HG03108 (cell line): ENCODE measurements around the gene SLC35G6.

Experiments
- ATAC-seq: cut with Tn5 transposase; IDR thresholded peaks from one replicate; pipeline ENCODE4 v1.9.1; 2021; ENCODE audit warnings: moderate library complexity; ENCODE audit not compliant: unreplicated experiment

Gene SLC35G6

DNA sequence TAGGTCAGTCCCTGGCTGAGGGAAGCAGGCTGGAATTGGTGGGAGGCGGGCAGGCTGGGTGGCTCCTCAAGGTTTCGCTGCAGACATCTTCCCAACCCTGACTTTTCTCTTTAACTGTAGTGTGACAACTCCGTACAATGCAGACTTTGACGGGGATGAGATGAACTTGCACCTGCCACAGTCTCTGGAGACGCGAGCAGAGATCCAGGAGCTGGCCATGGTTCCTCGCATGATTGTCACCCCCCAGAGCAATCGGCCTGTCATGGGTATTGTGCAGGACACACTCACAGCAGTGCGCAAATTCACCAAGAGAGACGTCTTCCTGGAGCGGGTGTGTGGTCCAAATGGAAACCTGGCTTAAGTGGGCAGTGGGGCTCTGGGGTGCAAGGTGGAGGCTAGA lies 17.9 kb downstream of the SLC35G6 start:
- ATAC-seq: no peak

DNA sequence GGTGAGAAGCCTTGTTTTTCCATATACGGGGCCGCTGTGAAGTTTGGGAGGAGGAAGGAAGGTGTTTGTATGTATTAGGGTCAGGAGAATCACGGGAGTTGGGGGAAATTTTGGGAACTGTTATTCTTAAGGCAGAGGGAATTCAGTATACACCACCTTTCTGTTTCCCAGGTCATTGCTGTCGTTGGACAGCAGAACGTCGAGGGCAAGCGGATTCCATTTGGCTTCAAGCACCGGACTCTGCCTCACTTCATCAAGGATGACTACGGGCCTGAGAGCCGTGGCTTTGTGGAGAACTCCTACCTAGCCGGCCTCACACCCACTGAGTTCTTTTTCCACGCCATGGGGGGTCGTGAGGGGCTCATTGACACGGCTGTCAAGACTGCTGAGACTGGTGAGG lies 20.5 kb downstream of the SLC35G6 start:
- ATAC-seq: no peak

DNA sequence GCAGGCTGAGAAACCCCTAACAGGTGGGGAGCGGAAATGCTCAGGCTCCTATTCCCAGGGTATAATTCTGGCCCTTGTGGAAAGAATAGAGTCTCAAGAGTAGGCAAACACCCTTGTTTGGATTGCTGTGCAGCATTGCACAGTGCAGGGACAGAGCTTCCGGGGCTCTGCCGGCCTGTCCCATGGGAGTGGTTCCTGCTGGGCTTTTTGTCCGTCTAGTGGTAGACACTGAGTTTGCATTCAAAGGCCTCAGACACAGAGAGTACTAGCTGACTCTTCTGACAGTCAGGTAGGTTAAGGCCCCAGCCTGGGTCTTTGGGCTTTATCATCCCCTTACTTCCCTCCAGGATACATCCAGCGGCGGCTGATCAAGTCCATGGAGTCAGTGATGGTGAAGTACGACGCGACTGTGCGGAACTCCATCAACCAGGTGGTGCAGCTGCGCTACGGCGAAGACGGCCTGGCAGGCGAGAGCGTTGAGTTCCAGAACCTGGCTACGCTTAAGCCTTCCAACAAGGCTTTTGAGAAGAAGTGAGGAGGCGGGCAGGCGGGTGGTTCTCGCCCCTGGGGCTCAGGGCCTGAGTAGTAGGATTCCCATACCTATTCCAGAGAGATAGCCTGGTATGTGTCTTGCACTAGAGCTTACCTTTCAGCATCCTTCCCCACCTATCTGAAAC lies 21.1 kb downstream of the SLC35G6 start:
- ATAC-seq: no peak

DNA sequence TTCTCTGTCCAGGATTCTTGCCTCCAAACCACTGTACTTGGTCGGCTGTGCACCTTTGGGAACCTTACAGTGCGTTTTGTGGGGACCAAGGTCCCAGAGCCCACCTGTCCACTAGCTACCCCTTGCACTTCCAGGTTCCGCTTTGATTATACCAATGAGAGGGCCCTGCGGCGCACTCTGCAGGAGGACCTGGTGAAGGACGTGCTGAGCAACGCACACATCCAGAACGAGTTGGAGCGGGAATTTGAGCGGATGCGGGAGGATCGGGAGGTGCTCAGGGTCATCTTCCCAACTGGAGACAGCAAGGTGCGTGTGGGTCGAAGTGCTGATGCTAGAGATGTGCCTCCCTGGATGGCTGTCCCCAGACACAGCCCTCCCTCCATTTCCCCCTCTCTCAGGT lies 21.7 kb downstream of the SLC35G6 start:
- no peak for ATAC-seq

DNA sequence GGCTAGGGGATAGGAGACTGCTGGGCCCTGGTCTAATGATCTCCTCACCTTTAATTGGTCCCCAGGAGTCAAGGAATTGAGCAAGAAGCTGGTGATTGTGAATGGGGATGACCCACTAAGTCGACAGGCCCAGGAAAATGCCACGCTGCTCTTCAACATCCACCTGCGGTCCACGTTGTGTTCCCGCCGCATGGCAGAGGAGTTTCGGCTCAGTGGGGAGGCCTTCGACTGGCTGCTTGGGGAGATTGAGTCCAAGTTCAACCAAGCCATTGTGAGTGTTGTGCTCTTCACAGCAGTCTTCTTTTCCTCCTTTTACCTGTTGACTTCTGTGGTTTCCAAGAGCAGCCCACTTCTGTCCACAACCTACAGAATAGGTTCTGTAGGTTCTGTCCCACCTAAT lies 22.3 kb downstream of the SLC35G6 start:
- no peak for ATAC-seq

DNA sequence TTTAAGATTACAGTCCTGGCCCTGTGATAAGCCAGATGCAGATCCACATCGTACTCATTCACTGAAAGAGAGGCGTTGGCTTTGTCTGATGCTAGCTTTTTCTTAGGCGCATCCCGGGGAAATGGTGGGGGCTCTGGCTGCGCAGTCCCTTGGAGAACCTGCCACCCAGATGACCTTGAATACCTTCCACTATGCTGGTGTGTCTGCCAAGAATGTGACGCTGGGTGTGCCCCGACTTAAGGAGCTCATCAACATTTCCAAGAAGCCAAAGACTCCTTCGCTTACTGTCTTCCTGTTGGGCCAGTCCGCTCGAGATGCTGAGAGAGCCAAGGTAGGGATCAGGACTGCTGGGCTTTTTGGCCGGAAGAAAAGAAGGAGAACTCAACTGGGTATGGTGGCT lies 26.9 kb downstream of the SLC35G6 start:
- no peak for ATAC-seq

DNA sequence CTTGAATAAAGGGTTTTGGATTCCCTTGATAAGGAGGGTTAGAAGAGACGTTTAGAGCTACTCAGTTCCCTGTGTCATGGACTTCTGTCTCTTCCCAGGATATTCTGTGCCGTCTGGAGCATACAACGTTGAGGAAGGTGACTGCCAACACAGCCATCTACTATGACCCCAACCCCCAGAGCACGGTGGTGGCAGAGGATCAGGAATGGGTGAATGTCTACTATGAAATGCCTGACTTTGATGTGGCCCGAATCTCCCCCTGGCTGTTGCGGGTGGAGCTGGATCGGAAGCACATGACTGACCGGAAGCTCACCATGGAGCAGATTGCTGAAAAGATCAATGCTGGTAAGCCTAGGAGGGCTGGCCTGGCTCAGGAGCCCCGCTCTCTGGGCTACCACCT lies 27.6 kb downstream of the SLC35G6 start:
- no peak for ATAC-seq

DNA sequence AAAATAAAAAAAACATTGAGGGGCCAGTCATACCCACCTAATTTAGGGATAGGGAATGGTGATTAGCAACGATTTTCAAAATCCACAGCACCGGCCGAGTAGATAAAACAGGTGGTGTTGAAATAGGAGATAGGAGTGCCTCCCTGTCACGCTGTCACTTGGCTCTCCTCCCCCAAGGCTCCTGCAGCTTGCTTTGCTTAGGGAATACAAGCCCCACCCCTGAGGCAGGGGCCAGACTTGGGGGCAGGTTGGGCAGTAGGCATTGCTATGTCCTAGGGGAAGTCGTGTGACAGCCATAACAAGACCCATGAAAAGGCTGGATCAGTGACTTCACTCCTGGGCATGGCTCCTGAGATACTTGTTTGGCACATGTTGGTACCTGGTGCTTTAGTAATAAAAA lies 28.7 kb downstream of the SLC35G6 start:
- no peak for ATAC-seq

DNA sequence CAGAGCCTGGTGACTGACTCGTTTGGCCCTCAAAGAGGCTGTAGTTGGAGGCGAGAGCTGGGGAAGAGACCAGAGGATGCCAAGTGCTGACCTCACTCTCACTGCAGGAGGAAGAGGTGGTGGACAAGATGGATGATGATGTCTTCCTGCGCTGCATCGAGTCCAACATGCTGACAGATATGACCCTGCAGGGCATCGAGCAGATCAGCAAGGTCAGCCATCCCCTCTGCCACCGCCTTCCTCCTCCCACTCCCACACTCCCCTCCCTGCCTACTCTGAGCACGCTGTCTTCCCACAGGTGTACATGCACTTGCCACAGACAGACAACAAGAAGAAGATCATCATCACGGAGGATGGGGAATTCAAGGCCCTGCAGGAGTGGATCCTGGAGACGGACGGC lies 29.9 kb downstream of the SLC35G6 start:
- ATAC-seq: no peak

DNA sequence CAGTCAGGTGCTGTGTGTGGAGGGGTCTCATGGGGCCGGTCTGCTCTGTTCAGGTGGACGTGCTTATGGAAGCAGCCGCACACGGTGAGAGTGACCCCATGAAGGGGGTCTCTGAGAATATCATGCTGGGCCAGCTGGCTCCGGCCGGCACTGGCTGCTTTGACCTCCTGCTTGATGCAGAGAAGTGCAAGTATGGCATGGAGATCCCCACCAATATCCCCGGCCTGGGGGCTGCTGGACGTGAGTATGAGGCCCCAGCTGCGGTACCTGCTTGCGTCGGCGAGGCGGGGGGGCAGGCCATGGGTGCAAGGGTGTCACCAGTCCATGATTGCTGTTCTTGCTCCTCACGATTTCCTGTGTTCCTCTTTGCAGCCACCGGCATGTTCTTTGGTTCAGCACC lies 30.9 kb downstream of the SLC35G6 start:
- no peak for ATAC-seq

DNA sequence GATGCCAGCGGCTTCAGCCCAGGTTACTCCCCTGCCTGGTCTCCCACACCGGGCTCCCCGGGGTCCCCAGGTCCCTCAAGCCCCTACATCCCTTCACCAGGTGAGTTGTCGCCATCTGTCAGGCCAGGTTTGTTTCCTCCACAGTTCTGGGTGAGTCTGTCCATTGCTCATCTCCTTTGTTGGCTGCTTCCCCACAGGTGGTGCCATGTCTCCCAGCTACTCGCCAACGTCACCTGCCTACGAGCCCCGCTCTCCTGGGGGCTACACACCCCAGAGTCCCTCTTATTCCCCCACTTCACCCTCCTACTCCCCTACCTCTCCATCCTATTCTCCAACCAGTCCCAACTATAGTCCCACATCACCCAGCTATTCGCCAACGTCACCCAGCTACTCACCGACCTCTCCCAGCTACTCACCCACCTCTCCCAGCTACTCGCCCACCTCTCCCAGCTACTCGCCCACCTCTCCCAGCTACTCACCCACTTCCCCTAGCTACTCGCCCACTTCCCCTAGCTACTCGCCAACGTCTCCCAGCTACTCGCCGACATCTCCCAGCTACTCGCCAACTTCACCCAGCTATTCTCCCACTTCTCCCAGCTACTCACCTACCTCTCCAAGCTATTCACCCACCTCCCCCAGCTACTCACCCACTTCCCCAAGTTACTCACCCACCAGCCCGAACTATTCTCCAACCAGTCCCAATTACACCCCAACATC lies 31.7 kb downstream of the SLC35G6 start:
- no peak for ATAC-seq

DNA sequence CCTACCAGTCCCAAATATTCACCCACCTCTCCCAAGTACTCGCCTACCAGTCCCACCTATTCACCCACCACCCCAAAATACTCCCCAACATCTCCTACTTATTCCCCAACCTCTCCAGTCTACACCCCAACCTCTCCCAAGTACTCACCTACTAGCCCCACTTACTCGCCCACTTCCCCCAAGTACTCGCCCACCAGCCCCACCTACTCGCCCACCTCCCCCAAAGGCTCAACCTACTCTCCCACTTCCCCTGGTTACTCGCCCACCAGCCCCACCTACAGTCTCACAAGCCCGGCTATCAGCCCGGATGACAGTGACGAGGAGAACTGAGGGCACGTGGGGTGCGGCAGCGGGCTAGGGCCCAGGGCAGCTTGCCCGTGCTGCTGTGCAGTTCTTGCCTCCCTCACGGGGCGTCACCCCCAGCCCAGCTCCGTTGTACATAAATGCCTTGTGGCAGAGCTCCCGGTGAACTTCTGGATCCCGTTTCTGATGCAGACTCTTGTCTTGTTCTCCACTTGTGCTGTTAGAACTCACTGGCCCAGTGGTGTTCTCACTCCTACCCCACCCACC lies 32.7 kb downstream of the SLC35G6 start:
- no peak for ATAC-seq

DNA sequence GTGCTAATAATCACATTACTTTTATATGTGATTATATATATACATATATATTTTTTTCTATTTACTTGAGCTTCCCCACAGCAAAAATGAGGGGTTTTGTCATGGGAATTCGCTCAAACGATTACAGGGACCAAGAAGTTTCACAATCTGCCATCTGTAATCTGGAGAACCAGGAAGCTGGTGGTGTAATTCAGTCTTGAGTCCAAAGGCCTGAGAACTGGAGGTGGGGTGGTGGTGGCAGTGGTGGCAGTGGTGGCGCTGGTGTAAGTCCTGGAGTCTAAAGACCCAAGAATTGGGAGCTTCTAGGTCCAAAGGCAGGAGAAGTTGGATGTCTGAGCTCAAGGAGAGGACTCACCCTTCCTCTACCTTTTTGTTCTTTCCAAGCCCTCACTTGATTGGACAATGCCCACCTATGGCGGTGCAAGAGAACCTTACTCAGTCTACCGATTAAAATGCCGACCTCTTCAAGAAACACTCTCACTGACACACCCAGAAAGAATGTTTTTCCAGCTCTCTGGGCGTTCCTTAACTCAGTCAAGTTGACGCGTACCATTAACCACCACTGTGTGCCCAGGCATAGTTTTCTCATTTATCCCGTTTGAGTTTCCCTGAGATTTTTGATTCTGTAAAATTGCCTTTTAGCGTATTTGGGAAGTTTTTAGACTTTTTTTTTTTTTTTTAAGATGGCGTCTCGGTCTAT lies 34.8 kb downstream of the SLC35G6 start:
- ATAC-seq: no peak

DNA sequence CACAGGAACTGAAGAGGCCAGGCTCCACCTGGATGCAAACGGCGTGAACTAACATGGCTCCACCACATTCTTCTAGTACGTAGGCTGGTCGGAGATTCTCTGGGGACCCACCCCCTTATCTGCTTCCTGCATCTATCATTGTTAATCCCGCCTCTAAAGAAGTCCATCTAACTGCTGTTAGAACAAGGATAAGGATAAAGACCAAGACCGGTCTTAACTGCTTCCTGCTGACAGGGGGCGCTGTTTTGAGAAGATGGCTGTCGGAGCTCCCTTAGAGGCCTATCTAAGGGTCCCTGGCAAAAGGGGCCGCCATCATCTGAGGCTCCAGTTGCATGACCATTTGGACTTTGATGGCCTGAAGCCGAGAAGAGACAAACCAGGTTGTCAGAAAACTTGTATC lies 41.8 kb downstream of the SLC35G6 start:
- ATAC-seq: no peak

DNA sequence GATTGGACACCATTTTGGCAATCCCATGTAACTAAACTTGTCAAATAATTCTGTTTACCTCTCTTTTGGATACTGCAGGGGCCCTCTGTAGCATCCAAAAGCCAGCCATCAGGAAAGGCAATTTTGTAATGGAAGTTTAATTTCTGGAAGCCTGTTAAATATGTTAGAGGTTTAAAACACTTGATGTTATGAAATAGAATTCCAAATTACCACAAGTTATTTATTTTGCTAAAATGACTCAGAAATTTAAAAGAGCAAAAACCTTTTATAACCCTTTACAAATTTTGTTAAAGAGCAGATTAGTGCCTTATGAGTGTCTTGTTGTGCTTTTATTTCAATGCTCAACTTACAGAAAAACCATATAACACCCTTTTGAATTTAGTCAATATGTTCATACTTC lies 47.6 kb downstream of the SLC35G6 start:
- ATAC-seq: no peak

DNA sequence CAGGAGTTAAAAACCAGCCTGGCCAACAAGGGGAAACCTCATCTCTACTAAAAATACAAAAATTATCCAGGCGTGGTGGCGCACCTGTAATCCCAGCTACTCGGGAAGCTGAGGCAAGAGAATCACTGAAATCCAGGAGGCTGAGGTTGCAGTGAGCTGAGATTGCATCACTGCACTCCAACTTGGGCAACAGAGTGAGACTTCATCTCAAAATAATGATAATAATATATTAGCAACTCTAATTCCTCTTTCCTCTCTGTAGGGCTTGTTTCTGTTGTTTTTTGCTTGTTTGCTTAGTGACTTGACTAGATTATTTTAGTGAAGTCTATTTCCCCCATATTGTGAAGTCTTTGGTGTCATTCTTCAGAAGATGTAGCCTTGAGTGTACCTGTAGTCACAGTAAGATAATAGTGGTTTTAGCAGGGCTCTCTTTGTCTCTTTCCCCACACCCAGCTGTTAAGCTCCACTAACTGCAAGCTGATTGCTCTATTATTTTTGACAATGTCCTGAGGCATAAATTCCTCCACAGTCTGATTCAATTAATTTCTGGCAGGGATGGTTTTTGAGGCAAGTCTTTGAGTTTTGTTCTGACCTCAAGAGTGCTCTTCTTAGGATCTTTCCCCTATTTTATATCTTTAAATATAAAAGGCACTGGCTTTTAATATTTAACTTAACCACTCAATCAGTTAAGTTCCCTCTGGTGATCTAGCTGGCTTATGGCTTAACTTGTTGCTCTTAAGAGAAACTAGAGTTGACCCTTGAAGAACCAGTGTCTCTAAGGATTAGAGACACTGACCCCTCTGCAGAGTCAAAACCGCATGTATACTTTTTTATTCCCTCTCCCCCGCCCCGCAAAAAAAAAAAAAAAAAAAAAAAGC lies 49.0 kb downstream of the SLC35G6 start:
- ATAC-seq: no peak
